OCI-LY7 (cell line): ENCODE measurements around the gene TEKT5. TPM values are rescaled to one million over a fixed set of nuclear protein-coding genes. Genes with fewer than 3 reads are reported as not detected.

Experiments
- BruUV-seq: library from RNA; stranded (reverse); fragments of 400-500 nt; replicated peaks from 2 replicates; lab custom pipeline; 2021; lab: Mats Ljungman, UMichigan
- CTCF ChIA-PET: fragments of 300-600 bp; sonication (Branson Sonifier 250); formaldehyde crosslinking; loops from one replicate; lab custom pipeline; 2022; ENCODE audit warnings: antibody characterized with exemption; ENCODE audit not compliant: unreplicated experiment; lab: Charles Lee
- POLR2A ChIA-PET: fragments of 300-600 bp; sonication (Branson Sonifier 250); formaldehyde crosslinking; loops from one replicate; lab custom pipeline; 2022; ENCODE audit warnings: antibody characterized with exemption; lab: Charles Lee
- DNase-seq: peaks from one replicate; pipeline ENCODE4 v3.0.0-alpha.2; 2015; ENCODE audit warnings: low spot score
- H2AFZ ChIP-seq: fragments of 200-600 bp; sonication (generic), shearing (Covaris generic); 2 replicates; pipeline ENCODE4 v1.6.1; 2014; ENCODE audit warnings: mild to moderate bottlenecking, antibody characterized with exemption, low read length, moderate library complexity
- H3K27ac ChIP-seq: fragments of 200-600 bp; sonication (generic); 2 replicates; pipeline ENCODE4 v1.5.1; 2014; ENCODE audit warnings: mixed run types, low read depth, mild to moderate bottlenecking, moderate library complexity, low read length, inconsistent platforms; ENCODE audit not compliant: poor library complexity, severe bottlenecking
- H3K36me3 ChIP-seq: fragments of 200-600 bp; sonication (generic); 2 replicates; pipeline ENCODE4 v1.6.1; 2014; ENCODE audit warnings: mild to moderate bottlenecking, antibody characterized with exemption, low read length, moderate library complexity, mixed read lengths; ENCODE audit not compliant: insufficient read depth
- H3K4me1 ChIP-seq: fragments of 200-600 bp; sonication (generic); 2 replicates; pipeline ENCODE4 v1.5.1; 2014; ENCODE audit warnings: mild to moderate bottlenecking, low read length; ENCODE audit not compliant: insufficient read depth, poor library complexity, severe bottlenecking
- H3K4me2 ChIP-seq: fragments of 200-600 bp; sonication (generic); 2 replicates; pipeline ENCODE4 v1.6.1; 2014; ENCODE audit warnings: mild to moderate bottlenecking, low read length
- H3K4me3 ChIP-seq: fragments of 200-600 bp; sonication (generic); 2 replicates; pipeline ENCODE4 v1.5.1; 2014; ENCODE audit warnings: mild to moderate bottlenecking, low read depth, low read length; ENCODE audit not compliant: poor library complexity, severe bottlenecking
- H3K79me2 ChIP-seq: fragments of 200-600 bp; sonication (generic); 2 replicates; pipeline ENCODE4 v1.6.1; 2016; ENCODE audit warnings: low read depth, mild to moderate bottlenecking, low read length, moderate library complexity, mixed read lengths; ENCODE audit not compliant: insufficient read depth
- H3K9me2 ChIP-seq: fragments of 200-600 bp; sonication (generic); 2 replicates; pipeline ENCODE4 v1.6.1; 2016; ENCODE audit warnings: mild to moderate bottlenecking, low read length, mixed read lengths; ENCODE audit not compliant: insufficient read depth
- H3K9me3 ChIP-seq: fragments of 200-600 bp; sonication (generic); 2 replicates; pipeline ENCODE4 v1.6.1; 2014; ENCODE audit warnings: mild to moderate bottlenecking, mixed run types, low read length, mixed read lengths
- H4K20me1 ChIP-seq: fragments of 200-600 bp; sonication (generic); 2 replicates; pipeline ENCODE4 v1.6.1; 2014; ENCODE audit warnings: mild to moderate bottlenecking, antibody characterized with exemption, low read length, moderate library complexity, mixed read lengths; ENCODE audit not compliant: insufficient read depth
- EZH2phosphoT487 ChIP-seq: fragments of 200-600 bp; sonication (generic); IDR thresholded peaks from 2 replicates; pipeline ENCODE4 v1.6.1; 2018; ENCODE audit warnings: low read depth, borderline replicate concordance, mild to moderate bottlenecking, mixed run types, antibody characterized with exemption, low read length, moderate library complexity, mixed read lengths
- intact Hi-C: fragments of 100-400 bp; cut with micrococcal nuclease; formaldehyde crosslinking; loops from one replicate; pipeline ENCODE4 v1.10.0; 2022; ENCODE audit not compliant: unreplicated experiment
- total RNA-seq, 2 experiments: library from RNA; depleted of rRNA in 1 of 2; stranded (reverse); fragments of >200 nt in 1 of 2; shearing (Covaris generic) in 1 of 2; gene quantifications; 2 replicates each; pipeline ENCODE4 v1.2.3, GENCODE V29; 2014 to 2022
- TF ChIP-seq, protein P1 (sequence below): fragments of 200-600 bp; sonication (generic); conservative IDR thresholded peaks from 2 replicates; pipeline ENCODE4 v1.5.1; 2014; ENCODE audit warnings: mild to moderate bottlenecking, antibody characterized with exemption, low read length, moderate library complexity, mixed read lengths

TEKT5 gene
- total RNA-seq, 2 experiments from 2014 or later = 0.32 to 0.74 TPM

DNA sequence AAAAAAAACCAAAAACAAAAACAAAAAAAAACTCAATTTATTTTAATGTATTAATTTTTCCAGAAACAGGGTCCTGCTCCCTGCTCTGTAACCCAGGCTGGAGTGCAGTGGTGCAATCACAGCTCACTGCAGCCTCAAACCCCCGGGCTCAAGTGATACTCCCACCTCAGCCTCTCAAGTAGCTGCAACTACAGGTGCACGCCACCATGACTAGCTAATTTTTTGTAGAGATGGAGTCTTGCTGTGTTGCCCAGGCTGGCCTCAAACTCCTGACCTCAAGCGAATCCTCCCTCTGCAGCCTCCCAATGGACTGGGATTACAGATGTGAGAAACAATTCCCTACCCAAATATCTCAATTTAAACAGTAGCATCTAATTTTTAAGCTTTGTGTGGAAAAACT is 89.1 kb downstream of the TEKT5 start:
- no TSS peak for BruUV-seq
- Histone ChIP-seq H3K4me2 (no peak overlapping the region), H3K9me2 (no peaks in the 10 kb centered on the region), H3K79me2 (no peaks in the 10 kb centered on the region), H3K27ac (no peak overlapping the region), H3K9me3 (no peaks in the 10 kb centered on the region), H2AFZ (no peak overlapping the region), H3K4me3 (no peak overlapping the region), H3K36me3 (no peaks in the 10 kb centered on the region), H4K20me1 (no peaks in the 10 kb centered on the region), H3K4me1 (no peaks in the 10 kb centered on the region)
- ChIA-PET POLR2A (no interaction called here), CTCF (interaction anchor here (0.5 kb wide), 1 partner anchor 223 kb away, joined by 3 read pairs; no protein-coding TSS in a partner anchor)
- TF ChIP-seq, protein P1, sequence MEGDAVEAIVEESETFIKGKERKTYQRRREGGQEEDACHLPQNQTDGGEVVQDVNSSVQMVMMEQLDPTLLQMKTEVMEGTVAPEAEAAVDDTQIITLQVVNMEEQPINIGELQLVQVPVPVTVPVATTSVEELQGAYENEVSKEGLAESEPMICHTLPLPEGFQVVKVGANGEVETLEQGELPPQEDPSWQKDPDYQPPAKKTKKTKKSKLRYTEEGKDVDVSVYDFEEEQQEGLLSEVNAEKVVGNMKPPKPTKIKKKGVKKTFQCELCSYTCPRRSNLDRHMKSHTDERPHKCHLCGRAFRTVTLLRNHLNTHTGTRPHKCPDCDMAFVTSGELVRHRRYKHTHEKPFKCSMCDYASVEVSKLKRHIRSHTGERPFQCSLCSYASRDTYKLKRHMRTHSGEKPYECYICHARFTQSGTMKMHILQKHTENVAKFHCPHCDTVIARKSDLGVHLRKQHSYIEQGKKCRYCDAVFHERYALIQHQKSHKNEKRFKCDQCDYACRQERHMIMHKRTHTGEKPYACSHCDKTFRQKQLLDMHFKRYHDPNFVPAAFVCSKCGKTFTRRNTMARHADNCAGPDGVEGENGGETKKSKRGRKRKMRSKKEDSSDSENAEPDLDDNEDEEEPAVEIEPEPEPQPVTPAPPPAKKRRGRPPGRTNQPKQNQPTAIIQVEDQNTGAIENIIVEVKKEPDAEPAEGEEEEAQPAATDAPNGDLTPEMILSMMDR = no peak
- no peak for TF ChIP-seq EZH2phosphoT487
- DNase-seq = no peak
- intact Hi-C loops = no loop called here

DNA sequence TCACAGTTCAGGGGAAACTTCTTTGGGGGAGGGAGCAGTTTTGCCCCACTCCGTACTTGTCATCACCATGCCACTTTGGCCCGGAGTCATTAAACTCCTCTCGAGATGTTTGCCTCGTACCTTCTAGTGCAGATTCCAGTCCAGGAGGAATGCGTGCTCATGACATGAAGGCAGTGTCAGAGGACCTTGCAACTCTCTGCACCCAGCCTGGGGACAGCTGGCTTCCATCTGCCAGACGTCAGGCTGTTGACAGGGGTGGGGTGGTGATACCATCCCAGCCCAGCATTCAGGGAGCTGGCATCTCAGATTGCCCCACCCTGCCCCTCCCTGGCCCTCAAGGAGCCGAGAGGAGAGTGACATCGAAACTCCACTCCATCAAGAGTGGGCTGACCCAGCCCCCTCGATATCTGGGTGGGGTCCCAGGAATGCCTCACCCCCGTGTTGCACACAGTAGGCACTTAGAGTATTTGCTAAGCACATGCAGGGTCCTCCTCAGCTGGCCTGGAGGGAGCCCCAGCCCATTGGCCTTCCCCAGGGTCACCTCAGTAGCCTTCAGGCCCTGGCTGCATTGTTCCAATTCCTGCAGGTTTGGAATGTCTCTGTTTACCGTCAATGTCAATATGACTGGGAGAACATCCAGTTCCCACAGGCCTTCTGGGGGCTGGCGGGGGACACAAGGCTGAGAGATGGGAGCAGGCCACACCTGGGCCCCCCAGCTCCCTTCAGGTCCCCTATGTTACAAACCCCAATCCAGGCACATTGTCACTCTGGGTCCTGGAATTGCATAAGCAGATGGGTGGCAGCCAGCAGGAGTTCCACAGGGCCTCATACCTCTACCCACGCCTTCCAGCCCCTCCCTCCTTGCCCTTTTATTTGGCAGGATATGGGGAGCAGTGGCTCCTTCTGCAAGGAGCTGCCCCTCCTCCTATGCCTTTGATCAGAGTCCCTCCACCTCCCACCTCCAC is 93.0 kb downstream of the TEKT5 start:
- Histone ChIP-seq H3K4me2 (no peak overlapping the region), H4K20me1 (no peaks in the 10 kb centered on the region), H3K9me2 (no peaks in the 10 kb centered on the region), H3K79me2 (no peaks in the 10 kb centered on the region), H3K4me1 (peaks cover 8% of the 10 kb centered on the region), H3K4me3 (no peak overlapping the region), H3K27ac (no peak overlapping the region), H3K36me3 (no peaks in the 10 kb centered on the region), H3K9me3 (no peaks in the 10 kb centered on the region), H2AFZ (no peak overlapping the region)
- ChIA-PET POLR2A (interaction anchor here (1.3 kb wide), 1 partner anchor 9 kb away, joined by 4 read pairs; no protein-coding TSS in a partner anchor), CTCF (no interaction called here)
- no TSS peak for BruUV-seq
- DNase-seq = no peak
- intact Hi-C loops = no loop called here
- no peak for TF ChIP-seq EZH2phosphoT487
- TF ChIP-seq, protein P1 = no peak
